ENCODE results near the gene SMIM45.
"Not testable (repeated sequence)": the region's sequence is repeated elsewhere in the genome, so short reads cannot be mapped to it uniquely, and the experiment has no call there.

The SMIM45 gene

GRCh38 chr22:41946629-41947423 is 5.1 kb upstream of the SMIM45 start, which contains the start of gene CENPM:
Gene CENPM, minus strand, starts transcription at chr22:41947152. Its CDS starts 76 bp downstream, at chr22:41947076.
- DNase-seq (ENCODE audit: low read depth in 2 of 2): peak; percentile 93 to 95
- peak within 1 kb of the TSS; percentile 84 to 86 for H3K4me3 ChIP-seq (replicated peaks in 1 of 2; ENCODE audit: low read depth in 2 of 2, low read length in 2 of 2)
- TF ChIP-seq CTCF (IDR thresholded peaks at IDR 0.05; ENCODE audit: low read depth, low read length): no peak

GRCh38 chr22:41947424-41948080 is 4.4 kb upstream of the SMIM45 start:
- H3K4me3 ChIP-seq (replicated peaks in 1 of 2; ENCODE audit: low read depth in 2 of 2, low read length in 2 of 2): peak overlapping the region in 1 of 2 donors; percentile 84
- DNase-seq (ENCODE audit: low read depth in 2 of 2): no peak
- TF ChIP-seq CTCF (IDR thresholded peaks at IDR 0.05; ENCODE audit: low read depth, low read length): no peak

- TF ChIP-seq CTCF (IDR thresholded peaks at IDR 0.05; ENCODE audit: low read depth, low read length): no peak
- no peak for DNase-seq (ENCODE audit: low read depth in 2 of 2)
- H3K4me3 ChIP-seq (replicated peaks in 1 of 2; ENCODE audit: low read depth in 2 of 2, low read length in 2 of 2): no peak overlapping the region
Observed at GRCh38 chr22:41948142-41948541, 3.8 kb upstream of the SMIM45 start.

GRCh38 chr22:41948928-41949296 is 3.0 kb upstream of the SMIM45 start:
- not testable (repeated sequence) for DNase-seq (ENCODE audit: low read depth in 2 of 2)

GRCh38 chr22:41949297-41949965 is 2.5 kb upstream of the SMIM45 start:
- DNase-seq (ENCODE audit: low read depth in 2 of 2): no peak
- H3K4me3 ChIP-seq (replicated peaks in 1 of 2; ENCODE audit: low read depth in 2 of 2, low read length in 2 of 2): no peak overlapping the region
- TF ChIP-seq CTCF (IDR thresholded peaks at IDR 0.05; ENCODE audit: low read depth, low read length): no peak

More at GRCh38 chr22:41948928-41949296, 3.0 kb upstream of the SMIM45 start:
- not testable (repeated sequence) for H3K4me3 ChIP-seq (replicated peaks in 1 of 2; ENCODE audit: low read depth in 2 of 2, low read length in 2 of 2)

GRCh38 chr22:41952713-41953112 is 763 bp downstream of the SMIM45 start:
- no peak for TF ChIP-seq CTCF (IDR thresholded peaks at IDR 0.05; ENCODE audit: low read depth, low read length)
- no peak overlapping the region for H3K4me3 ChIP-seq (replicated peaks in 1 of 2; ENCODE audit: low read depth in 2 of 2, low read length in 2 of 2)
- DNase-seq (ENCODE audit: low read depth in 2 of 2): no peak
